GM21825 (cell line): ENCODE data around the gene RAB11FIP4.
A peak's percentile ranks its signal among the peaks of the same experiment; 100 is the strongest.

Experiments
- ATAC-seq: cut with Tn5 transposase; IDR thresholded peaks from one replicate; pipeline ENCODE4 v1.9.1; 2021; ENCODE audit warnings: mild to moderate bottlenecking, moderate library complexity; ENCODE audit not compliant: unreplicated experiment

RAB11FIP4 gene

DNA sequence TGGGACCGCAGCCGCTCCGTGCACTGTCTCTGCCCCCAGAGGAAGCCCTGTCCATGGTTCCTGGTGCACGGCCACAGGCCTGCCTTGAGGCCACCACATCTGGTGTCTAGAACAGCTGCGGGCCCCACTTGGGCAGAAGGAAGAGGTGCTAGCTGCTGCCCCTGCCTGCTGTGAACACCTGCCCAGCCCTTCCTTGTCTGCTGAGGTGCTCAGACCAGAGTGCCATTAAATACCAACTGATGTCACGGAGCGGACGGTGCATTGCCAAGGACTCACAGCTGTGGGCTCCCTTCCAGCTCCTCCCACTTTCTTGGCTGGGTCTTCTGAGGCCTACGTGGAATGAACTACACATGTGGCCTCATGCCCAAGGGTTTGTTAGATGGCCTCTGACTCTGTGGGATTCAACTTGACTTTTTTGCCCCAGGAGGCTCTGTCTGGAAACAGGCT is 146.1 kb downstream of the RAB11FIP4 start:
- ATAC-seq = no peak

DNA sequence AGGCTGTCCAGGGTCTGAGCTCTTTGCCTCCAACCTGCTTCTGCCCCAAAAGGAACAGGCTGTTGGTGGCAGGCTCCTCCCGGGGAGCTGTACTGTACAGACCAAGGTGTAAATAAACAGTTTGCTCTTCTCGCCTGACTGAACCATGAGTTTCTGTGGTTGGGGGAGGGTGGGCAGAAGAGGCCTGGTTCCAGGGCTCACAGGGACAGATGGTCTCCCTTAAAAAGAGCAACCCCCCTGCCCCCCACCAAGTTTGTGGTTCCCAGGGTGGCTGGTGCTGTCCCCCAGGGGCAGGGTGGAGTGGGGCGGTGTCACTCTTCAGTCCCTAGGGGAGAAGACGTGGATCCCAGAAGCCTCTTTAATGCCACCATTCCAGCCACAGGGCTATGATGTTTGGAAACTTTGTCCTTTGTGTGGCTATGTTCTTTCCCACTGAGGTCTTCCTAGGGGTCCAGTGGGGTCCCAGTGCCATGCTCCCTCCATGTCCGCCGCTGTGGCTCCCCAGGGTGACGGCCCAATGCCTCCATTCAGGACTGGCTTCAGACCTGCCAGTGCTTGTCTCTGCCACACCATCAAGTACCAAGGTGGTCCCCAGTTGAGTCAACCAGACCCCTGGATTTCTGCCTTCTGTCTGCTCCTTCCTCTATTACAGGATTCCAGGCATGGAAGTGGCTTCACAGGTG is 146.7 kb downstream of the RAB11FIP4 start:
- peak; percentile 41 for ATAC-seq

DNA sequence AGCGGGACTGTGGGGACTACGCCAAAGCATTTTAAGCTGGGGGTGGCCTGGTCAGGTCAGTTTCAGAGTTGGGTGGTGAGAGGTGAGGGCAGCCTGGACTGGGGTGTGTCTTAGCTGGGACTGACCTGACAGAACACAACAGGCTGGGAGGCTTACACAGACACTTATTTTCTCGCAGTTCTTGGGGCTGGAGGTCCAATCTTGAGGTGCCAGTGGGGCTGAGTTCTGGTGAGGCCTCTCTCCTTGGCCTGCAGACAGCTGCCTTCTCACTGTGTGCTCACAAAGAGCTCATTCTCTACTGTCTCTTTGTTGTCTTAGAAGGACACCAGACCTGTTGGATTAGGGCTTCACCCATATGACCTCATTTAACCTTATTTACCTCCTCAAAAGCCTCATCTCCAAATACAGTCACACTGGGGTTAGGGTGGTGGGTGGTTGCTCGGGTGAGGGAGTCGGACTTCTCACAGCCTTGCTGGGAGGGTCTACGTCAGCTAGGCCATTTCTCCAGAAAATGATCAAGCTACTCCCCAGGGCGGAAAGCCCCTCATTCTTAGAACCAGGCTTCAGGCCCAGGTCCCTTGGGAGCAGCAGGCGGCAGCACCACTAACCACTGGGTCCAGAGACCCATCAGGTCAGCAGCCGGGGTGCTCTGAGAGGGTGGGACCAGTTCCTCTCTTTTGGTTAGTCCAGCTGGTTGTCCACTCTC is 149.3 kb downstream of the RAB11FIP4 start:
- no peak for ATAC-seq

DNA sequence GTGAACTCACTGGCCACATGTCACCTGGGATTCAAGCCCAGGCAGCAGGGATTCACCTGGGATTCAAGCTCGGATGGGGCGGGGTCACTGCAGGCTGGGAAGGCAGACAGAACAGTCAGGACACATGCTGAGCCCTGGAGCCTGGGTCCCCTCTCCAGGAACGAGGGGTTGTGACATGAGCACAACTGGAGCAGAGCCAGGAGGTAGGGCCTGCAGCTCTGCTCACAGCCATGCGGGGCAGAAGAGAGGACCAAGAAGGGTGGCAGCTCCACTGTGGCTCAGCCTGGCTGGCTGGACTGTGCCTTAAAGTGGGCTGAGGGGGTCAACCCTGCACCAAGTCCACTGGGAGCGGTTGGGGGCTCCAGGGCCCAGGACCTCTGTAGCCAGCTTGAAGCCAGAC is 150.1 kb downstream of the RAB11FIP4 start:
- no peak for ATAC-seq

DNA sequence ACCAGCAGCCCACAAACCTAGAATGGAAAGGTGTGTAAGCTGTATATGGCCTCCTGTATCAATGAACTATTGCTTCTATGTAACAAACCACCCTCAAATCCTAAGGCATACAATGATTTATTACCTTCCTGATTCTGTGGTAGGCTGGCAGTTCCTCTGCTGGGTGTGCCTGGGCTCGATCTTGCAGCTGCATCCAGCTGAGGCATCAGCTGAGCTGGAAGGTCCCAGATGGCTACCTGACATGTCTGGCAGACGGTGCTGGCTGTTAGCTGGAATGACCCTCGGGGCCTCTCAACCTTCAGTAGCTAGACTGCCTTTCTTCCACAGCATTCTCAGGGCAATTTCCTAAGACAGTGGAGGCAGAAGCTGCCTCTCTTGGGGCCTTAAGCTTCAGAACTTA is 152.7 kb downstream of the RAB11FIP4 start:
- ATAC-seq = no peak

DNA sequence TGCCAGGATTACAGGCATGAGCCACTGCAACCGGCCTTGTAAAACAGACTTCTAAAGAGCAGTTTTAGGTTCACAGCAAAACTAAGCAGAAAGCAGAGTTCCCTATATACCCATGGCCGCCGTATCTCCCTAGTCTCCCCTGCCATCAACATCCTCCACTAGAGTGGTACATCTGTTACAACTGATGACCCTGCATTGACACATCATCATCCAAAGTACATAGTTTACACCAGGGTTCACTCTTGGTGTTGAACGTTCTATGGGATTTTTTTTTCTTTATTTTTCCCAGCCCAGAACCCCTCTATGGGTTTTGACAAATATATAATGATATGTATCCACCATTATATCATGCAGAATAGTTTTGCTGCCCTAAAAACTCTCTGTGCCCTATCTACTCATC is 155.2 kb downstream of the RAB11FIP4 start:
- no peak for ATAC-seq

DNA sequence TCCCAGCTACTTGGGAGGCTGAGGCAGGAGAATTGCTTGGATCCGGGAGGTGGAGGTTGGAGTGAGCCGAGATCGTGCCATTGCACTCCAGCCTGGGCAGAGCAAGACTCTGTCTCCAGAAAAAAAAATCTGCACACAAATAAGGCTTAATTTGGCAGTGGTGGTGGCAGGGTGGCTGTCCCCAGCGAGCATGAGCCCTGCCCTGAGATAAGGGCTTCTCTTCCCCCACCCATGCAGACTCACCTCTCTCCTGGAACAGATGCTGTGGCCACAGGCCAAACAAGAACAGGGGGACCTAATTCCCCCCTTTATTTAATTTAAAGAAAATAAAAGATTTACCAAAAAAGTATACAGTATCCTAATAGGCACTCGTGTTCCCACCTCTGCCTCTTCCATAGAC is 157.2 kb downstream of the RAB11FIP4 start:
- no peak for ATAC-seq

DNA sequence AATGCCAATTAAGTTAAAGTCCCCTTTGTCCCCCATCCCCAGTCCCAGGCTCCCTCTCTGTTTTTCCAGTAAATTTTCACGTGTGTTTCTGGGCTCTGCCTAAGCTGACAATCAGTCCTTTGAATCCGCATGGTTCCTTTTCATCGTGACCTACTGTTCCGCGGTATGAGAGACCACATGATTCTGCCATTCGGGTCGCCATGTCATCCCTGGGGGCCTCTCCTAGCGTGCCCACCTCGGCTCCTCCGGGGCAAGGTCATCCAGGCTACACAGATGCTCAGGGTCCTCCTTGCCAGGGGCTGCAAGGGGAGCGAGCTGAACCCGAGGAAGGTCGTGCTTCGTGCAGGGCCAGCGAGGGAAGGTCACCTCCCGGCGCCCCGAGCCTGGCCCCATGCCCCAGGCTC is 157.6 kb downstream of the RAB11FIP4 start:
- ATAC-seq = no peak

DNA sequence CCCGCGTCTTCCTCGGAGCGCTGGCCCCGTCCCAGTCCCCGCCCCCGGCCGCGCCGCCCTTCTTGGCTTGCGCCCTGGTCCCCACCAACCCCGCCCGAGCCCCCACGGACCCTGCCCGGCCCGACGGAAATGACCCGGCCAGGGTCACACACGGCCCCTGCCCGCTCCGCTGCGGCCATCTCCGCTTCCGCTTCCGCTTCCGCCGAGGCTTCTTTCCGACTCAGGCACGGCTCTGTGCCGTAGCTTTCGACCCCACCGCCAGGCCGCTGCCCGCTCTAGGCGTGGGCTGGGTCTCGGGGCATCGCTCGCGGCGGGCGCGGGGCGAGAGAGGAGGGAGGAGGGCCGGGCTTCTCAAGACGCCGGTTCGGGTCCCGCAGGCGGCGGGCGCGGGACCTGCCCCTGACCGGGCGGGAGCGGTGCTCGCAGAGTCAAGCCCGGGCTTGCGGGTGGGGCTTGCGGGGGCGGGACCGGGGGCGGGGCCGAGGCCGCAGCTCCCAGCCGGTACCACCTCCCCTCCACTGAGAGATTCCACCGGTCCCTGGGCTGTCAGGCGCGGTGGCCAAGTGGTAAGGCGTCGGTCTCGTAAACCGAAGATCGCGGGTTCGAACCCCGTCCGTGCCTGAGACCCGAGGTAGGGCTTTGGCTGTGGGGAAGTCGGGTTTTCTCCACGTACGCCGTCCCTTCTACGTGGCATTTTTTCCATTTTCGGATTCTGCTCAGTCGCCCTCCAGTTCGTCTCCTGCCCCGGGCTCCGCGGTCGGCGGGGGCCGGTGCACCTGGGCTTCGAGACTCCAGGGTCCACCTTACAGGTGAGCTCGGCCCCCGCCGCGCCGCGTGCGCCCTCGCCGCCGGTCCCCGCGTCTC is 158.3 kb downstream of the RAB11FIP4 start:
- ATAC-seq = peak; percentile 71

DNA sequence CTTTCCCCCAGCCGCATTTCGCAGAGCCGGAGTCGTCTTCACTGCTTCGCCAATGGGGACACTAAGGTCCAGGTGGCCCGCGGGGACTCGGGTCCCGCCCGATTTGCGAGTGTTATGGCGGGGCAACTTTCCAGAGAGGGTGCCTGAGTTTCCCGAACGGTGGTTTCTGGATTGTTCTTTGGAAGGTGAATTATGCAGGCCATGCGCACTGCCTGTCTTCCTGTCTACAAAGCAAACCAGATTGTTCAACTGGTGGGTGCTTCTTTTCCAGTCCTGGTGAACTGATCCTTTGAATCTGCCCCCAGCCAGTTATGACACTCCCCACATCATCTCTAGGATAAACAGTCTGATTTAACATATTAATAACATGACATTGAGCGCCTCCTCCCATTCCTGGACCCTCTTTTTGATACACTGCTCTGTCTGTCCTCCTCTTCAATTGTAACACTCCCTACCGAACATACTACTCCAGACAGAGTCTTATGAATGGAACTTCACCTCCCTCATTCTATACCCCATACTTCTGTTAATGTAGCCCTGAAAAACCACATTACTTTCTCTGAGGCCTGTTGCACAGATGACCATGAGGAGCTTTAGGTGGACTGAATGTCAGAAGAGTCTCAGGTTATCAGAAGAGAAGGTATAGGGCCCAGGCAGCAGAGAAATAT is 159.0 kb downstream of the RAB11FIP4 start:
- no peak for ATAC-seq

DNA sequence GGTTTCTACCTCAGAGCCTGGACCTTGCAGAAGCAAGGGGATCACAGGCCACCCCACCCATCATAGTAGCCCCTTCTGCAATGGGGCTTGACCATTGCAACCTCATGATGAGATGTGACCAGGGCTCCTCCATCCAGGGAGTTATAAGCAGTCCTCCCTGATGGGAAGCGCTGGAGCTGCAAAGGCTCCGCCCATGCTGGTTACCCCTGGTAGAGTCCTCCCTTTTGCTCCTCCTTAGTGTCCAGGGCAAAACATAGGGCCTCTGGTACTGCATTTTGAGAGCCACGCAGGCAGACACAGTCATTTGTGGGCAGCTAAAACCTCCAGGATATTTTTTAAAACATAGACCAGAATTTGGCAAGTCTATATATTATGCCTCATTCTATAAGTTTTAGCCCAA is 161.1 kb downstream of the RAB11FIP4 start:
- ATAC-seq = no peak

DNA sequence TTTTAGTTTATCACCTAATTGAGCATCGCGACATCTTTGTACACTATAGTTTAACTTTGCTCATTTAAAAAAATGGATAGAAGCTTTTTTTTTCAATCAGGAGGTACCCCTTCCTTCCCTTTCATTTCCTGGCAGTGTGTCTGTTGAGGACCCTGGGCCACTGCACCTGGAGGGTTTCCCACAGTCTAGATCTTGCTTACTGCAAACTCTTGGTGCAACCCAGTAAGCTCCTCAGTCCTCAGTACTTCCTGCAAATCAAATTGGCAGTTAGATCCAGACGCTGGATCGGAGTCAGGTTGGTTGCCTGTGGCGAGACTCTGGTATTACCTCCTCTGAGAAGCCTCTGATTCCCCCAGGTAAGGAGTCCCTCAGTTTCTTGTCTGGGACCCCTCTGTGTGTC is 162.0 kb downstream of the RAB11FIP4 start:
- ATAC-seq = no peak

DNA sequence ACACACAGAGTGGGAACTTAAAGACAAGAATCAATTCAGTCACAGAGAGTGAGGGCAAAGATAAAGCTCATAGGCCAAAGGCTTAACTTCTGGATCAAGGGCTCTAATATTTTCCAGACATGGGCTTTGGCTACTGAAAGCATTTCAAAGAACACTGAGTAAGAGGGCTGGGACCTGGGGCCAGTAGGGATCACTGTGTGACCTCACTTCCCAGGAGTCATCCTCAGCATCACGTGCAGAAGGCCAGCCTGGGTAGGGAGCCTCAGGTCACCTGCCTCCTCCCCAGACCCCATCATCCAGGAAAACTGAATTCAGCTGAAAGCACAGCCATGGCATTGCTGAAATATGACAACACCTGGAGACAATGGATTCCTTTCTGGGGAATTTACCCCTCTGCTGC is 163.5 kb downstream of the RAB11FIP4 start:
- no peak for ATAC-seq

DNA sequence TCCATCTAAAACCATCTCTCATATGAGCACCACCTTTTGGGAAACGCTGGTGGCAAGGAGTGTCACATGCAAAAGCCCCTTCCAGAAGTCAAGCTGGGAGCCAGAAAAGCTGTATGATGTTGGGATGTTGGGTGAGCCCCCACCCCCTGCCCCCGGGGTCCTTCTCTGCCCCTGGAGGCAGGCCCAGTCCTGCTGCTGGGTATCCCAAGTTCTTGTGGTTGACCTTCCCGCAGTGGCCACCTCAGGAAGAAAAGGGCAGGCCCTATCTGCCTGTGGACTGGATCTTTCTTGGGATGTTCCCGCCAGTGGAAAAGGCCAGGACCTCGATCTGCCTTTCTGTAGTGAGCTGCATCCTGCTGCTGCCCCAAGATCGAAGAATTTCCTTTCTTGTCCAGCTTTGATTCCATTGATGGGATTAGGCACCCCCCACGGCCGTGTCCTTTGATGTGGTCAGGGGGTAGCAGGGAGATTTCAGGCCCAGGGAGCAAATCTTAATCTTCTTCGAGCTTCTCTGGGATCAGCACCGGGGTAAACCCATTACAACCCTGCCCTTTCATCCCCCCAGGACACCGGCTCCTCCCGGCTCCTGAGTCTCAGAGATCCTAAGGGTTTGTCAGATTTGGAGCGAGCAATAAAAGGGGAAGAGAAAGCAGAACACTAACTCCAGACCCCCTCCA is 165.6 kb downstream of the RAB11FIP4 start:
- no peak for ATAC-seq

DNA sequence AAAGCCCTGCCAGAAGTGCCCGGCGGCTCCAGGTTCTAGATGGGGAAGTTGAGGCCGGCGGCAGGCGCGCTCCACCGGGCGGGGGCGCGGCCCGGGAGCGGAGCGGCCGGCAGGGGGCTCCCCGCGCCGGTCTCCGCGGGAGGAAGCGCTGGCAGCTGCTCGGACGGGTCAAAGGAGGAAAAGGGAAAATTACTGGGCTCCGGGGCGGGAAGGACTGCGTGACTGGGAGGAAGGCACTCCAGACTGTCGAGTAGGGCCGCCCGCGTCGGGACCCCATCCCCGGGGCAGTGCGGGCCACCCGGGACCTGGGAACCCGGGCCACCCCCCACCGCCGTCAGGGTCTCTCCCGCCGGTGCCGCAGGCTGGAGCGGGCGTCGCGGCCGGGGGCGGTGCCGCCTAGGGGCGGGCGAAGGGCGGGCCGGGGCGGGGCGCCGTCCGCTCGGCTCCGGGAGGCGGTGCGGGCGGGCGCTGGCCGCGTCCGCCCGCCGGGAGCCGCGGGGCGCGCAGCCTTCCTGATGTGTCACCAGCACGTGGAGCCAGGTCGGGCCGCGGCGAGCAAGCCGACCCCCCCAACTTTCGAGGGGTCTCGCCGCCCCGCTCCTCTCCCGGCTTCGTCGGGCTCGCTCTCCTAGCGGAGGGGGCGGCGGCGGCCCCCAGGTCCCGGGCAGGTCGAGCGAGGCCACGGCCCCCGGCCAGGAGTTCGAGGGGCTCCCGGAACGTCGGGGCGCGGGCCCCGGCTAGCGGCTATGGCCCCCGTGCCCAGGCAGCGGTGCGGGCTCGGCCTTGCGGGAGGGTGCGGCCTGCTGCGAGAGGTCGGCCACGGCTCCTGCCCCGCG is 167.5 kb downstream of the RAB11FIP4 start:
- no peak for ATAC-seq

DNA sequence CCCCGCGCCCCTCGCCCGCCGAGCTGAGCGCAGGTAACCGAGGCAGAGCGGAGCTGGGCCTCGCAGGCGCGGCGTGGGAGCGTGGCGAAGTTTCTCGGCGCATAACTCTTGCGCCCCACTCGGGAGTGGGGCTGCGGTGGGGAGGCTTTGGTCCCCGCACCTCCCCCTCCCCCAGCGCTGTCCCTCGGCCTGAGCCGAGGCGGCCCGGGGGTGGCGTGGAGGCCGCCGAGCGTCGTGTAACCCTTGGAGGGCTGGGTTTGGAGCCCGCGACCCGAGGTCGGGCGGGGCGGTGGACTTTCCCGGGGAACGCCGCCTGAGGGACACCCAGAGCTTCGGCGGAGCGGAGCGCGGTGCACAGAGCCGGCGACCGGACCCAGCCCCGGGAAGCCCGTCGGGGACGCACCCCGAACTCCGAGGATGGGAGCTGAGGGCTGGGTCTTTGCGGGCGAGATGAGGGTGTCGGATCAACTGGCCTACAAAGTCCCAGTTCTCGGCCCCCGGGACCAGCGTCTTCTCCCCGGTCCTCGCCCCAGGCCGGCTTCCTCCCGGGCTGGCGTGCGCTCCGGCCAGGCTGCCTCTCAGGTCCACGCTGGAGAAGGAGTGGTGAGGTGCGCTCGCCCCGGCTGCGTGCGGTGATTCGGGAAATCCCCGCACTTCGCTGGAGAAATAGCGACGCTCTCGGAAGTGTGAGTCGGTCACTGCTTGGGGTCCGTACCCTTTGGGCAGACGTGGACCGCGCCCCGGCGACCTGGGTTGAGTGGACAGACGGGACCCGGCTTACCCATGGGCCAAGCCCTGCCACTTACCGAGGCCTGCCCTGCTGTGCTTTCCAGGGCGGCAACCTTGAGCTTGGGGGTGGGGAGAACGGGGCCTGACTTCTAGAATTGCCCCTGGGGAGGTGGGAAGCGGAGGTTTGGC is 168.4 kb downstream of the RAB11FIP4 start:
- ATAC-seq = no peak

DNA sequence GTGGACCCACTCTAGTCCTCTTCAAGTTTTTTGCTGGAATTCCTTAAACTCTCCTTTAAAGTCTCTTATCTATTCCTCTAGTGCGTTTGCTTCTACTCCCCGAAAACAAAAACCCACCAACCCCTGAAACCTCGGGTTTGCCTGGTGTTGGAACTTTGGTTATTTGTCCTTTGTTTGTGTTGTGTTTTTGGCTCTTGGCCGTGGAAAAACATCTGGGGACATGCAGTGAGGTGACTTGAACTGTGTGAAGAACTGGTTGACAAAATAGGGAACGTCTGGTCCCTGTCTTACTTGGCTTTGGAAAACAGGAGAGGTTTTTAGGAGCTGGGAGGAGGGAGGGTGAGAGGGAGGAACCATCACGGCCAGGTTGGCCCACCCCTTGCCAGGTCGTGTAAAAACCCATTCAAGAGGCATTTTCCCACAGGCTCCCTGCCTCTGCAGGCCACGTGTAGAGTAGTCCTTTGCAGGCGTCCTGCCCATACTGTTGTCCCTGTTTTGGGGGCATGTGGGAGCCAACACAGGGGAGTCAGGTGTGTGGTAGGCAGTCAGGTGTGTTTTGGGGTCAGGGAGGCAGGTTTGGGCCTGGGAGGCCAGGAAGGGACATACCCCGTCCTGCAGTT is 169.3 kb downstream of the RAB11FIP4 start:
- no peak for ATAC-seq
